Hepatocyte (in vitro differentiated cells): ENCODE results near the gene FALEC.

Experiments used
- CTCF ChIP-seq: fragments of 200-600 bp; sonication (generic); IDR thresholded peaks from 2 replicates; pipeline ENCODE4 v1.5.1; 2016; ENCODE audit warnings: antibody characterized with exemption, mild to moderate bottlenecking; ENCODE audit not compliant: poor library complexity
- EZH2 ChIP-seq: fragments of 200-600 bp; sonication (generic); IDR thresholded peaks from 2 replicates; pipeline ENCODE4 v1.6.1; 2016; ENCODE audit warnings: antibody characterized with exemption, mild to moderate bottlenecking, borderline replicate concordance

- TF ChIP-seq CTCF = no peak
- TF ChIP-seq EZH2 = no peak
Measured at GRCh38 chr1:150567341-150567716, 51.8 kb downstream of the FALEC start.
